Duodenal mucosa (tissue), 2 donors: ENCODE results near the gene GPD1.

Source experiments
- H3K27ac ChIP-seq: one replicate; pipeline ENCODE4 v1.7.0; 2013; ENCODE audit warnings: low read depth, low read length
- H3K27me3 ChIP-seq, 2 donors: one replicate each; pipeline ENCODE4 v1.7.0; 2013; ENCODE audit warnings: low read length in 2 of 2, control low read depth in 1 of 2; ENCODE audit not compliant: insufficient read depth in 2 of 2, control insufficient read depth in 1 of 2
- H3K36me3 ChIP-seq, 2 donors: one replicate each; pipeline ENCODE4 v1.7.0; 2013; ENCODE audit warnings: low read length in 2 of 2, control low read depth in 1 of 2; ENCODE audit not compliant: insufficient read depth in 2 of 2, control insufficient read depth in 1 of 2
- H3K4me1 ChIP-seq, 2 donors: one replicate each; pipeline ENCODE4 v1.7.0; 2013; ENCODE audit warnings: low read length in 2 of 2, control low read depth in 1 of 2; ENCODE audit not compliant: insufficient read depth in 2 of 2, control insufficient read depth in 1 of 2
- H3K4me3 ChIP-seq, 2 donors: one replicate each; pipeline ENCODE4 v1.7.0; 2013; ENCODE audit warnings: low read length in 2 of 2, low read depth in 1 of 2
- H3K9ac ChIP-seq, 2 donors: one replicate each; pipeline ENCODE4 v1.7.0; 2013; ENCODE audit warnings: low read length in 2 of 2, low read depth in 1 of 2
- H3K9me3 ChIP-seq, 2 donors: one replicate each; pipeline ENCODE4 v1.7.0; 2013; ENCODE audit warnings: low read length in 2 of 2, control low read depth in 1 of 2; ENCODE audit not compliant: control insufficient read depth in 1 of 2

Gene GPD1

GRCh38 chr12:50103767-50104321, at the start of gene GPD1:
Gene GPD1 (plus strand): TSS chr12:50104008. CDS start chr12:50104051, 43 bp downstream.
- Histone ChIP-seq H3K27ac (peak within 1 kb of the TSS; percentile 79), H3K36me3 (peaks cover 11 to 28% of the 10 kb centered on the region in 2 donors), H3K4me3 (peak within 1 kb of the TSS; percentile 66 to 74), H3K27me3 (no peaks in the 10 kb centered on the region), H3K9ac (peak within 1 kb of the TSS; percentile 61 to 68), H3K9me3 (no peaks in the 10 kb centered on the region), H3K4me1 (peaks cover 42% of the 10 kb centered on the region in 2 donors)

- H3K4me3 ChIP-seq, result no peak overlapping the region
- no peaks in the 10 kb centered on the region for H3K9me3 ChIP-seq
- no peak overlapping the region for H3K27ac ChIP-seq
- H3K4me1 ChIP-seq, result peaks cover 16 to 23% of the 10 kb centered on the region in 2 donors
- H3K27me3 ChIP-seq, result peaks cover 17 to 37% of the 10 kb centered on the region in 2 donors
- no peaks in the 10 kb centered on the region for H3K36me3 ChIP-seq
- no peak overlapping the region for H3K9ac ChIP-seq
These were observed 47.8 kb upstream of the GPD1 start for GRCh38 chr12:50055831-50056638.

GRCh38 chr12:50056639-50056976, 47.2 kb upstream of the GPD1 start:
- Histone ChIP-seq H3K36me3 (no peaks in the 10 kb centered on the region), H3K4me3 (peak overlapping the region; percentile 70 to 71), H3K27ac (no peak overlapping the region), H3K9me3 (no peaks in the 10 kb centered on the region), H3K27me3 (peaks cover 11 to 33% of the 10 kb centered on the region in 2 donors), H3K4me1 (peaks cover 16 to 20% of the 10 kb centered on the region in 2 donors), H3K9ac (peak overlapping the region in 1 of 2 donors; percentile 45)

GRCh38 chr12:50057000-50057841, 46.6 kb upstream of the GPD1 start, which contains the start of gene ASIC1:
Gene ASIC1 (plus strand): TSS chr12:50057596. CDS start chr12:50058767, 1,171 bp downstream.
- peak within 1 kb of the TSS; percentile 70 to 71 for H3K4me3 ChIP-seq
- peaks cover 15 to 17% of the 10 kb centered on the region in 2 donors for H3K4me1 ChIP-seq
- H3K9ac ChIP-seq, result peak within 1 kb of the TSS; percentile 34 to 45
- H3K27me3 ChIP-seq, result peaks cover 9 to 29% of the 10 kb centered on the region in 2 donors
- no peaks in the 10 kb centered on the region for H3K36me3 ChIP-seq
- H3K9me3 ChIP-seq, result no peaks in the 10 kb centered on the region
- H3K27ac ChIP-seq, result no peak within 1 kb of the TSS

- no peaks in the 10 kb centered on the region for H3K36me3 ChIP-seq
- peaks cover 15 to 17% of the 10 kb centered on the region in 2 donors for H3K4me1 ChIP-seq
- H3K9me3 ChIP-seq, result no peaks in the 10 kb centered on the region
- H3K9ac ChIP-seq, result no peak overlapping the region
- H3K4me3 ChIP-seq, result peak overlapping the region in 1 of 2 donors; percentile 26
- H3K27me3 ChIP-seq, result peaks cover 7 to 26% of the 10 kb centered on the region in 2 donors
- H3K27ac ChIP-seq, result no peak overlapping the region
These were observed 45.7 kb upstream of the GPD1 start for GRCh38 chr12:50057896-50058670.

- no peak overlapping the region for H3K9ac ChIP-seq
These were observed 45.0 kb upstream of the GPD1 start for GRCh38 chr12:50058743-50059312.

GRCh38 chr12:50059440-50060119, 44.2 kb upstream of the GPD1 start:
- no peaks in the 10 kb centered on the region for H3K9me3 ChIP-seq
- peaks cover 7 to 26% of the 10 kb centered on the region in 2 donors for H3K27me3 ChIP-seq
- H3K4me3 ChIP-seq, result no peak overlapping the region
- peaks cover 15 to 17% of the 10 kb centered on the region in 2 donors for H3K4me1 ChIP-seq
- H3K36me3 ChIP-seq, result no peaks in the 10 kb centered on the region
- no peak overlapping the region for H3K27ac ChIP-seq
- no peak overlapping the region for H3K9ac ChIP-seq

More at GRCh38 chr12:50058743-50059312, 45.0 kb upstream of the GPD1 start:
- no peaks in the 10 kb centered on the region for H3K36me3 ChIP-seq
- H3K4me3 ChIP-seq, result no peak overlapping the region
- no peak overlapping the region for H3K27ac ChIP-seq
- peaks cover 7 to 26% of the 10 kb centered on the region in 2 donors for H3K27me3 ChIP-seq
- H3K4me1 ChIP-seq, result peaks cover 15 to 17% of the 10 kb centered on the region in 2 donors
- no peaks in the 10 kb centered on the region for H3K9me3 ChIP-seq

GRCh38 chr12:50060120-50060468, 43.7 kb upstream of the GPD1 start:
- Histone ChIP-seq H3K9me3 (no peaks in the 10 kb centered on the region), H3K4me3 (no peak overlapping the region), H3K9ac (no peak overlapping the region), H3K36me3 (no peaks in the 10 kb centered on the region), H3K4me1 (peaks cover 15 to 17% of the 10 kb centered on the region in 2 donors), H3K27me3 (peaks cover 7 to 26% of the 10 kb centered on the region in 2 donors), H3K27ac (no peak overlapping the region)

- no peaks in the 10 kb centered on the region for H3K9me3 ChIP-seq
- peaks cover 14 to 15% of the 10 kb centered on the region in 2 donors for H3K4me1 ChIP-seq
- no peak overlapping the region for H3K4me3 ChIP-seq
- H3K27ac ChIP-seq, result no peak overlapping the region
- H3K36me3 ChIP-seq, result no peaks in the 10 kb centered on the region
- H3K27me3 ChIP-seq, result peaks cover 7 to 24% of the 10 kb centered on the region in 2 donors
- H3K9ac ChIP-seq, result no peak overlapping the region
These were observed 42.6 kb upstream of the GPD1 start for GRCh38 chr12:50061171-50061570.
